ENCODE data around the gene SLC22A6. TPM values are rescaled to one million over a fixed set of nuclear protein-coding genes. Genes with fewer than 3 reads are reported as not detected.

The SLC22A6 gene
- total and polyA plus RNA-seq, 2 experiments from 2014 or later: not detected

DNA sequence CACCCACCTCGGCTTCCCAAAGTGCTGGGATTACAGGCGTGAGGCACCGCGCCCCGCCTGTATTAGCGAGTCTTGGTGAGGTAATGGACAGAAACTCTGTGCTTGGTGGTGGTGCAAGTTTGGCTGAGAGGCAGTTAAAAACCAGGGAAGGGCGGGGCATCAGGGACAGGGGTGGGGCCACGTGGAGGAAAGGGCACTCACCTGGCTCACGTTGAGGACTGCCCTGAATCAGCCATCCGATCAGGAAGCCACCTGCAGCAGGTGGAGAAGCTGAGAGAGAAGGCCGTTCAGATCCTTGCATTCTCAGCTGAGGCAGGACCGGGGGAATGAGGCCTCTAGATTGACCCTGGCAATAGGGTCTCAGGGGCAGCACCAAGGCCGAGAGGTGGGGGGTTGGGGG, 51.5 kb downstream of the SLC22A6 start (continued):
- TF ChIP-seq, protein P1, sequence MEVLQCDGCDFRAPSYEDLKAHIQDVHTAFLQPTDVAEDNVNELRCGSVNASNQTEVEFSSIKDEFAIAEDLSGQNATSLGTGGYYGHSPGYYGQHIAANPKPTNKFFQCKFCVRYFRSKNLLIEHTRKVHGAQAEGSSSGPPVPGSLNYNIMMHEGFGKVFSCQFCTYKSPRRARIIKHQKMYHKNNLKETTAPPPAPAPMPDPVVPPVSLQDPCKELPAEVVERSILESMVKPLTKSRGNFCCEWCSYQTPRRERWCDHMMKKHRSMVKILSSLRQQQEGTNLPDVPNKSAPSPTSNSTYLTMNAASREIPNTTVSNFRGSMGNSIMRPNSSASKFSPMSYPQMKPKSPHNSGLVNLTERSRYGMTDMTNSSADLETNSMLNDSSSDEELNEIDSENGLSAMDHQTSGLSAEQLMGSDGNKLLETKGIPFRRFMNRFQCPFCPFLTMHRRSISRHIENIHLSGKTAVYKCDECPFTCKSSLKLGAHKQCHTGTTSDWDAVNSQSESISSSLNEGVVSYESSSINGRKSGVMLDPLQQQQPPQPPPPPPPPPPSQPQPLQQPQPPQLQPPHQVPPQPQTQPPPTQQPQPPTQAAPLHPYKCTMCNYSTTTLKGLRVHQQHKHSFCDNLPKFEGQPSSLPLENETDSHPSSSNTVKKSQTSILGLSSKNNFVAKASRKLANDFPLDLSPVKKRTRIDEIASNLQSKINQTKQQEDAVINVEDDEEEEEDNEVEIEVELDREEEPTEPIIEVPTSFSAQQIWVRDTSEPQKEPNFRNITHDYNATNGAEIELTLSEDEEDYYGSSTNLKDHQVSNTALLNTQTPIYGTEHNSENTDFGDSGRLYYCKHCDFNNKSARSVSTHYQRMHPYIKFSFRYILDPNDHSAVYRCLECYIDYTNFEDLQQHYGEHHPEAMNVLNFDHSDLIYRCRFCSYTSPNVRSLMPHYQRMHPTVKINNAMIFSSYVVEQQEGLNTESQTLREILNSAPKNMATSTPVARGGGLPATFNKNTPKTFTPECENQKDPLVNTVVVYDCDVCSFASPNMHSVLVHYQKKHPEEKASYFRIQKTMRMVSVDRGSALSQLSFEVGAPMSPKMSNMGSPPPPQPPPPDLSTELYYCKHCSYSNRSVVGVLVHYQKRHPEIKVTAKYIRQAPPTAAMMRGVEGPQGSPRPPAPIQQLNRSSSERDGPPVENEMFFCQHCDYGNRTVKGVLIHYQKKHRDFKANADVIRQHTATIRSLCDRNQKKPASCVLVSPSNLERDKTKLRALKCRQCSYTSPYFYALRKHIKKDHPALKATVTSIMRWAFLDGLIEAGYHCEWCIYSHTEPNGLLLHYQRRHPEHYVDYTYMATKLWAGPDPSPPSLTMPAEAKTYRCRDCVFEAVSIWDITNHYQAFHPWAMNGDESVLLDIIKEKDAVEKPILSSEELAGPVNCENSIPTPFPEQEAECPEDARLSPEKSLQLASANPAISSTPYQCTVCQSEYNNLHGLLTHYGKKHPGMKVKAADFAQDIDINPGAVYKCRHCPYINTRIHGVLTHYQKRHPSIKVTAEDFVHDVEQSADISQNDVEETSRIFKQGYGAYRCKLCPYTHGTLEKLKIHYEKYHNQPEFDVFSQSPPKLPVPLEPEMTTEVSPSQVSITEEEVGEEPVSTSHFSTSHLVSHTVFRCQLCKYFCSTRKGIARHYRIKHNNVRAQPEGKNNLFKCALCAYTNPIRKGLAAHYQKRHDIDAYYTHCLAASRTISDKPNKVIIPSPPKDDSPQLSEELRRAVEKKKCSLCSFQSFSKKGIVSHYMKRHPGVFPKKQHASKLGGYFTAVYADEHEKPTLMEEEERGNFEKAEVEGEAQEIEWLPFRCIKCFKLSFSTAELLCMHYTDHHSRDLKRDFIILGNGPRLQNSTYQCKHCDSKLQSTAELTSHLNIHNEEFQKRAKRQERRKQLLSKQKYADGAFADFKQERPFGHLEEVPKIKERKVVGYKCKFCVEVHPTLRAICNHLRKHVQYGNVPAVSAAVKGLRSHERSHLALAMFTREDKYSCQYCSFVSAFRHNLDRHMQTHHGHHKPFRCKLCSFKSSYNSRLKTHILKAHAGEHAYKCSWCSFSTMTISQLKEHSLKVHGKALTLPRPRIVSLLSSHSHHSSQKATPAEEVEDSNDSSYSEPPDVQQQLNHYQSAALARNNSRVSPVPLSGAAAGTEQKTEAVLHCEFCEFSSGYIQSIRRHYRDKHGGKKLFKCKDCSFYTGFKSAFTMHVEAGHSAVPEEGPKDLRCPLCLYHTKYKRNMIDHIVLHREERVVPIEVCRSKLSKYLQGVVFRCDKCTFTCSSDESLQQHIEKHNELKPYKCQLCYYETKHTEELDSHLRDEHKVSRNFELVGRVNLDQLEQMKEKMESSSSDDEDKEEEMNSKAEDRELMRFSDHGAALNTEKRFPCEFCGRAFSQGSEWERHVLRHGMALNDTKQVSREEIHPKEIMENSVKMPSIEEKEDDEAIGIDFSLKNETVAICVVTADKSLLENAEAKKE (CRISPR knock-in tag; IDR thresholded peaks at IDR 0.05): no peak
- TF ChIP-seq, protein P2, sequence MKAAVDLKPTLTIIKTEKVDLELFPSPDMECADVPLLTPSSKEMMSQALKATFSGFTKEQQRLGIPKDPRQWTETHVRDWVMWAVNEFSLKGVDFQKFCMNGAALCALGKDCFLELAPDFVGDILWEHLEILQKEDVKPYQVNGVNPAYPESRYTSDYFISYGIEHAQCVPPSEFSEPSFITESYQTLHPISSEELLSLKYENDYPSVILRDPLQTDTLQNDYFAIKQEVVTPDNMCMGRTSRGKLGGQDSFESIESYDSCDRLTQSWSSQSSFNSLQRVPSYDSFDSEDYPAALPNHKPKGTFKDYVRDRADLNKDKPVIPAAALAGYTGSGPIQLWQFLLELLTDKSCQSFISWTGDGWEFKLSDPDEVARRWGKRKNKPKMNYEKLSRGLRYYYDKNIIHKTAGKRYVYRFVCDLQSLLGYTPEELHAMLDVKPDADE (IDR thresholded peaks at IDR 0.05): no peak
- no peak for TF ChIP-seq EZH2phosphoT487 (IDR thresholded peaks at IDR 0.05; ENCODE audit: unreplicated experiment)
- no peak for TF ChIP-seq ZNF114 (CRISPR knock-in tag; IDR thresholded peaks at IDR 0.05)

DNA sequence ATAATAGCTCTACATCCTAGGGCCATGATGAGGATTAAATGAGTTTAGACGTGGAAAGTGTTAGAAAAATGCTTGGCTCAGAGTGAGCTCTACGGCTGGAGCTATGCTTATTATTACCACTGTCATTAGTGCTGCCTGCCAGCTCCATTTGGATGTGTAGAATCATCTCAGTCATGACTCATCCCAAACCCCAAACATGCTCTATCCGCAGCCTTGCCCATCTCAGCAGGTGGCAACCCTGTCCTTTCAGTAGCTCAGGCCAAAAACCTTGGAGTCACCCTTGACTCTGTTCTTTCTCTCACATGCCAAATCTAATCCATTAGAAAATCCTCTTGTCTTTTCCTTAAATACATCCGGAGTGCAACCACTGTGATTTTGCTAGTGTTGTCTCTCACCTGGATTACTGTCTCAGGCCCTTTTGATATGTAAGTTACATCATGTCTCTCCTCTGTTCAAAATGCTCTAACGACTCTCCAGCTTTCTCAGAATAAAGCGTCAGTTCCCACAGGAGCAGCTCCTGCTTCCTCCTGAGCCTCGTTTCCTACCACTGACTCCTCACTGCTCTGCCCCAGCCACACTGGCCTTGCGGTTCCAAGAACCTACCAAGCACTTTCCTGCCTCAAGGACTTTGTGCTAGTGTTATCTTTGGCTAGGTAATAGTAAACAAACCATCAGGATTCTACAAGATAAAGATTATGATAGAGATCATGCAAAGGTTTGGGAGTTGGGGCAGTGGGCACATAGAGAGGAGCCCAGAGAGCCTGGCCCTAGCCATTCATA, 53.1 kb downstream of the SLC22A6 start:
- no peaks in the 10 kb centered on the region for H3K36me3 Mint-ChIP-seq (ENCODE audit: low read depth)
- H3K4me2 ChIP-seq: no peak overlapping the region
- no peak for TF ChIP-seq ZNF114 (CRISPR knock-in tag; IDR thresholded peaks at IDR 0.05)
- TF ChIP-seq, protein P1 (CRISPR knock-in tag; IDR thresholded peaks at IDR 0.05): no peak

More for the DNA sequence above, 53.1 kb downstream of the SLC22A6 start:
- peaks cover 37% of the 10 kb centered on the region for H3K27me3 Mint-ChIP-seq (ENCODE audit: insufficient read depth, low read depth, poor library complexity)
- H3K4me3 Mint-ChIP-seq: no peak overlapping the region
- DNase-seq (ENCODE audit: low spot score) (no peak), ATAC-seq (no peak)
- H3K4me1 ChIP-seq (ENCODE audit: insufficient read depth): peaks cover 25% of the 10 kb centered on the region
- H3K27me3 ChIP-seq (ENCODE audit: insufficient read depth): peaks cover 39% of the 10 kb centered on the region
- 0 out of 2 replicates have a peak, but pooled peaks cover 6% of the 10 kb centered on the region for H3F3A ChIP-seq (replicated peaks; ENCODE audit: low read depth)
- H3K79me2 ChIP-seq (replicated peaks; ENCODE audit: insufficient read depth): no peaks in the 10 kb centered on the region
- no peaks in the 10 kb centered on the region for H3K9me3 Mint-ChIP-seq
- H4K20me1 ChIP-seq (replicated peaks; ENCODE audit: insufficient read depth): no peaks in the 10 kb centered on the region
- H3K4me3 ChIP-seq: no peak overlapping the region
- no peaks in the 10 kb centered on the region for H3K9me2 ChIP-seq (ENCODE audit: insufficient read depth)
- no peak overlapping the region for H2AFZ ChIP-seq
- H3K4me1 Mint-ChIP-seq: peaks cover 35% of the 10 kb centered on the region
- no peaks in the 10 kb centered on the region for H3K36me3 ChIP-seq (ENCODE audit: insufficient read depth)
- H3K27ac ChIP-seq (ENCODE audit: low read depth): no peak overlapping the region
- H3K27ac Mint-ChIP-seq: no peak overlapping the region

Measured in GM23338 (cell line).